ENCODE data around the gene MYOCD.

MYOCD gene

GRCh38 chr17:12744298-12744697 lies 78.6 kb downstream of the MYOCD start:
- DNase-seq (ENCODE audit: low spot score), result no peak
- no peak for TF ChIP-seq CTCF (IDR thresholded peaks at IDR 0.05; ENCODE audit: borderline replicate concordance, control extremely low read depth, extremely low read depth, insufficient read depth, missing control alignments)
- in situ Hi-C loops (cut with MboI; ENCODE audit: low sequenced_read_pairs, unreplicated experiment), result no loop called here

- in situ Hi-C loops (cut with MboI; ENCODE audit: low sequenced_read_pairs, unreplicated experiment), result no loop called here
- DNase-seq (ENCODE audit: low spot score), result no peak
- no peak for TF ChIP-seq CTCF (IDR thresholded peaks at IDR 0.05; ENCODE audit: borderline replicate concordance, control extremely low read depth, extremely low read depth, insufficient read depth, missing control alignments)
Measured at GRCh38 chr17:12744786-12745185, 79.1 kb downstream of the MYOCD start.

GRCh38 chr17:12745486-12745885 lies 79.8 kb downstream of the MYOCD start:
- DNase-seq (ENCODE audit: low spot score), result no peak
- no peak for TF ChIP-seq CTCF (IDR thresholded peaks at IDR 0.05; ENCODE audit: borderline replicate concordance, control extremely low read depth, extremely low read depth, insufficient read depth, missing control alignments)
- in situ Hi-C loops (cut with MboI; ENCODE audit: low sequenced_read_pairs, unreplicated experiment), result no loop called here

GRCh38 chr17:12756786-12757185 lies 91.1 kb downstream of the MYOCD start:
- no peak for DNase-seq (ENCODE audit: low spot score)
- in situ Hi-C loops (cut with MboI; ENCODE audit: low sequenced_read_pairs, unreplicated experiment), result no loop called here
- no peak for TF ChIP-seq CTCF (IDR thresholded peaks at IDR 0.05; ENCODE audit: borderline replicate concordance, control extremely low read depth, extremely low read depth, insufficient read depth, missing control alignments)

GRCh38 chr17:12759090-12759489 lies 93.4 kb downstream of the MYOCD start:
- no peak for DNase-seq (ENCODE audit: low spot score)
- in situ Hi-C loops (cut with MboI; ENCODE audit: low sequenced_read_pairs, unreplicated experiment), result no loop called here
- TF ChIP-seq CTCF (IDR thresholded peaks at IDR 0.05; ENCODE audit: borderline replicate concordance, control extremely low read depth, extremely low read depth, insufficient read depth, missing control alignments), result no peak

- in situ Hi-C loops (cut with MboI; ENCODE audit: low sequenced_read_pairs, unreplicated experiment), result no loop called here
Measured at GRCh38 chr17:12765548-12765947, 99.9 kb downstream of the MYOCD start.

More at GRCh38 chr17:12765548-12765947, 99.9 kb downstream of the MYOCD start:
- no peak for DNase-seq (ENCODE audit: low spot score)
- no peak for TF ChIP-seq CTCF (IDR thresholded peaks at IDR 0.05; ENCODE audit: borderline replicate concordance, control extremely low read depth, extremely low read depth, insufficient read depth, missing control alignments)
